ENCODE results near the gene PHF21B.

PHF21B gene

GRCh38 chr22:44942056-44942455 is 67.7 kb downstream of the PHF21B start:
- Histone ChIP-seq H3K27ac (ENCODE audit: low read length) (no peak overlapping the region), H3K36me3 (ENCODE audit: control insufficient read depth in 1 of 2, insufficient read depth in 2 of 2, low read length in 2 of 2) (no peaks in the 10 kb centered on the region), H3K4me1 (ENCODE audit: control insufficient read depth in 1 of 2, insufficient read depth in 2 of 2, low read length in 2 of 2) (no peaks in the 10 kb centered on the region), H3K9me3 (ENCODE audit: control insufficient read depth in 1 of 2, low read length in 2 of 2) (no peaks in the 10 kb centered on the region), H3K27me3 (ENCODE audit: low read depth, low read length) (no peaks in the 10 kb centered on the region), H3K4me3 (ENCODE audit: low read depth in 1 of 2, low read length in 2 of 2) (no peak overlapping the region)

- H3K4me1 ChIP-seq (ENCODE audit: control insufficient read depth in 1 of 2, insufficient read depth in 2 of 2, low read length in 2 of 2), result no peaks in the 10 kb centered on the region
- H3K27me3 ChIP-seq (ENCODE audit: low read depth, low read length), result no peaks in the 10 kb centered on the region
- no peaks in the 10 kb centered on the region for H3K36me3 ChIP-seq (ENCODE audit: control insufficient read depth in 1 of 2, insufficient read depth in 2 of 2, low read length in 2 of 2)
- no peak overlapping the region for H3K27ac ChIP-seq (ENCODE audit: low read length)
- no peaks in the 10 kb centered on the region for H3K9me3 ChIP-seq (ENCODE audit: control insufficient read depth in 1 of 2, low read length in 2 of 2)
- H3K4me3 ChIP-seq (ENCODE audit: low read depth in 1 of 2, low read length in 2 of 2), result no peak overlapping the region
Observed at GRCh38 chr22:44941207-44941606, 68.6 kb downstream of the PHF21B start.

DNA sequence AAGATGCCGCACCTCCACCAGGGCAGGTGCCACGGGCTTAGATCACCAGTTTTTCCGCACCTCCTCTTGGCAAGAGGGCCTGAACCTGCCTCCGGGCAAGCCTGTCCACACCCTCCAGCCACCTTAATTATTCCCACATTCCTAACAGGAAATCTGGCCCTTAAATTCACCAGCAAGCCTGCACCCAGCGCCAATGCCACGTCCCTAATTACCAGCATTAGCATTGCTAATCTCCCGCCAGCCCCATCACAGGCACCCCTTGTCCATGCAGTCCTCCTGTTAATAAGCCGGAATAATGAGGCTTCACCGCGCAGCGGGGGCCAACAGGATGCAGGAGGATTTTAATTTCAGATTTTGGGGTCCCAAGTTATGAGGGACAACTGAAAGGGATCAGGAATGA is 69.7 kb downstream of the PHF21B start:
- H3K9me3 ChIP-seq (ENCODE audit: control insufficient read depth in 1 of 2, low read length in 2 of 2), result no peaks in the 10 kb centered on the region
- no peak overlapping the region for H3K27ac ChIP-seq (ENCODE audit: low read length)
- no peaks in the 10 kb centered on the region for H3K36me3 ChIP-seq (ENCODE audit: control insufficient read depth in 1 of 2, insufficient read depth in 2 of 2, low read length in 2 of 2)
- H3K4me1 ChIP-seq (ENCODE audit: control insufficient read depth in 1 of 2, insufficient read depth in 2 of 2, low read length in 2 of 2), result no peaks in the 10 kb centered on the region
- no peak overlapping the region for H3K4me3 ChIP-seq (ENCODE audit: low read depth in 1 of 2, low read length in 2 of 2)
- H3K27me3 ChIP-seq (ENCODE audit: low read depth, low read length), result no peaks in the 10 kb centered on the region

DNA sequence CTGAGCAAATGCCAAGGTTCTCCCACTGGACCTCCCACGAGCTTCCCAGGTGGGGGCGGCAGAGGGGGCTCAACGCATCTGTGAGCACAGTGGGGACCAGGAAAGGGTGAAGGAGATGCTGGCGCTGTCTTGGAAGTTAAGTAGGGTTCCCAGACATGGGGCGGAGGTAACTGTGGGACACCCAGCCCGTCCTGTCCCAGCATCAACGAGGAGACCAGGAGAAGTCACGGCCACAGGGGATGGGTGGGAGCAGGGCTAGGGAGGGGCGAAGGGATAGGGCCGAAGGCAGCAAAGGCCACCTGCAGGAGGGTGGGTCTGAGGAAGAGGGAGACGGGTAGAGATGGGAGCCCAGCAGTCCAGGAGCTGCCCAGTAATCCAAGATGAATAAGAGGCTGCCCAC is 70.4 kb downstream of the PHF21B start:
- Histone ChIP-seq H3K27ac (ENCODE audit: low read length) (no peak overlapping the region), H3K4me1 (ENCODE audit: control insufficient read depth in 1 of 2, insufficient read depth in 2 of 2, low read length in 2 of 2) (no peaks in the 10 kb centered on the region), H3K36me3 (ENCODE audit: control insufficient read depth in 1 of 2, insufficient read depth in 2 of 2, low read length in 2 of 2) (no peaks in the 10 kb centered on the region), H3K9me3 (ENCODE audit: control insufficient read depth in 1 of 2, low read length in 2 of 2) (no peaks in the 10 kb centered on the region), H3K27me3 (ENCODE audit: low read depth, low read length) (no peaks in the 10 kb centered on the region), H3K4me3 (ENCODE audit: low read depth in 1 of 2, low read length in 2 of 2) (no peak overlapping the region)

DNA sequence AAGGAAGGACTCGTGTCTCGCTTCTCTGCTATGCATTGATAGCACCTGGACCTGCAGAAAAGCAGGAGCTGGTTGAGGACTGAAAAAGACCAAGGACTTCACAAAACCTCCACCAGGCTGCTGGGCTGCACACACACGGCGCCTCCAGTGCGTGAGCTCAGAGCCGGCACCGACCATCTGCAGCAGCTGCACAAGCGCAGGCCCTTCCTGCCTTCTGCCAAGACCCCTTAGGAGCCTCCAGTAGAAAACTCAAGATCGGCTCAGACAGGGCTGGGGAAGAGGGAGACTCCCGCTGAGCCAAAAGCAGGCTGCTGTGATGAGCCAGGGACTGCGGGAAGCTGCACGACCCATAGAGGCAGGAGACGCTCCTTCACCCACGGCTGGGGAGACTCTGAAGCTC is 70.9 kb downstream of the PHF21B start:
- H3K36me3 ChIP-seq (ENCODE audit: control insufficient read depth in 1 of 2, insufficient read depth in 2 of 2, low read length in 2 of 2), result no peaks in the 10 kb centered on the region
- H3K27ac ChIP-seq (ENCODE audit: low read length), result no peak overlapping the region
- H3K9me3 ChIP-seq (ENCODE audit: control insufficient read depth in 1 of 2, low read length in 2 of 2), result no peaks in the 10 kb centered on the region
- H3K4me3 ChIP-seq (ENCODE audit: low read depth in 1 of 2, low read length in 2 of 2), result no peak overlapping the region
- no peaks in the 10 kb centered on the region for H3K4me1 ChIP-seq (ENCODE audit: control insufficient read depth in 1 of 2, insufficient read depth in 2 of 2, low read length in 2 of 2)
- H3K27me3 ChIP-seq (ENCODE audit: low read depth, low read length), result no peaks in the 10 kb centered on the region

GRCh38 chr22:44937216-44937615 is 72.6 kb downstream of the PHF21B start:
- no peaks in the 10 kb centered on the region for H3K27me3 ChIP-seq (ENCODE audit: low read depth, low read length)
- no peaks in the 10 kb centered on the region for H3K4me1 ChIP-seq (ENCODE audit: control insufficient read depth in 1 of 2, insufficient read depth in 2 of 2, low read length in 2 of 2)
- no peaks in the 10 kb centered on the region for H3K36me3 ChIP-seq (ENCODE audit: control insufficient read depth in 1 of 2, insufficient read depth in 2 of 2, low read length in 2 of 2)
- H3K9me3 ChIP-seq (ENCODE audit: control insufficient read depth in 1 of 2, low read length in 2 of 2), result no peaks in the 10 kb centered on the region
- no peak overlapping the region for H3K27ac ChIP-seq (ENCODE audit: low read length)
- no peak overlapping the region for H3K4me3 ChIP-seq (ENCODE audit: low read depth in 1 of 2, low read length in 2 of 2)

DNA sequence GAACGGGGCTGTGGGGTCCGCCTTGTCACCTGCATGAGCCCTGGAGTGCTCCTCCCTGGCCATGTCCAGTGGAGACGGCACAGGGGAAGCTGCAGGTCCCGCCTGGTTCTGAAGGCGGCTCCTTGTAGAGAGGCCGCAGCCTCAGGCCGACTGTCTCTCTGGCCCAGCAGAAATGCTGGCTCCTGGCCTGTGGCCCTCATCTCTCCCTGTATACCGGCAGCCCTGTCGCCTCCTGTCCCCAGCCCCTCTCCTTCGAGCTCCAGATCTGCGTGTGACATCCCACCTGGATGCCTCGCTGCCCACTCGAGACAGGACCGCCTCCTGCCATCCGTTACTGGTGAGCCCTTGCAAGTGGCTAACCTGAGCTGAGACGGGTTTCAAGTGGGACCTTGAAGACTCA is 73.6 kb downstream of the PHF21B start:
- Histone ChIP-seq H3K4me3 (ENCODE audit: low read depth in 1 of 2, low read length in 2 of 2) (no peak overlapping the region), H3K4me1 (ENCODE audit: control insufficient read depth in 1 of 2, insufficient read depth in 2 of 2, low read length in 2 of 2) (peaks cover 0 to 7% of the 10 kb centered on the region in 2 donors), H3K36me3 (ENCODE audit: control insufficient read depth in 1 of 2, insufficient read depth in 2 of 2, low read length in 2 of 2) (no peaks in the 10 kb centered on the region), H3K27me3 (ENCODE audit: low read depth, low read length) (no peaks in the 10 kb centered on the region), H3K9me3 (ENCODE audit: control insufficient read depth in 1 of 2, low read length in 2 of 2) (no peaks in the 10 kb centered on the region), H3K27ac (ENCODE audit: low read length) (no peak overlapping the region)

DNA sequence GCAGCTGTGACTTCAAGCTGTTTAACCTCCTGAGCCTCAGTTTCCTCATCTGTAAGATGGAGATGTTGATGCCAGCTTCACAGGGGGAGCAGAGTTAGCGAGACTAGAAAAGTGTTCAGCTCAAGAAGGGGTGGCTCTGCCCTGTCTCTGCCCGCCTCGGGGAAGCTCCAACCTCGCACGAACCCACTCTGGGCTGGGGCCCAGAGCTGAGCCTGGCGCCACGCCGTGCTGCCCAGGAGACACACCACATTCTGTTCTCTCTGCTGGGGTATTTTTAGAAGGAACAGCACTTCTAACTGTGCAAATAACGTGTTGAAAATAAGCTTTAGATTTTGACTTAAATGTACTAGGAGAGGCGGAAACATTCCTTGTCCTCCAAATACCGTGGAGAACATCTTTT is 74.1 kb downstream of the PHF21B start:
- Histone ChIP-seq H3K4me1 (ENCODE audit: control insufficient read depth in 1 of 2, insufficient read depth in 2 of 2, low read length in 2 of 2) (peaks cover 0 to 7% of the 10 kb centered on the region in 2 donors), H3K4me3 (ENCODE audit: low read depth in 1 of 2, low read length in 2 of 2) (no peak overlapping the region), H3K36me3 (ENCODE audit: control insufficient read depth in 1 of 2, insufficient read depth in 2 of 2, low read length in 2 of 2) (no peaks in the 10 kb centered on the region), H3K27ac (ENCODE audit: low read length) (no peak overlapping the region), H3K9me3 (ENCODE audit: control insufficient read depth in 1 of 2, low read length in 2 of 2) (no peaks in the 10 kb centered on the region), H3K27me3 (ENCODE audit: low read depth, low read length) (no peaks in the 10 kb centered on the region)

DNA sequence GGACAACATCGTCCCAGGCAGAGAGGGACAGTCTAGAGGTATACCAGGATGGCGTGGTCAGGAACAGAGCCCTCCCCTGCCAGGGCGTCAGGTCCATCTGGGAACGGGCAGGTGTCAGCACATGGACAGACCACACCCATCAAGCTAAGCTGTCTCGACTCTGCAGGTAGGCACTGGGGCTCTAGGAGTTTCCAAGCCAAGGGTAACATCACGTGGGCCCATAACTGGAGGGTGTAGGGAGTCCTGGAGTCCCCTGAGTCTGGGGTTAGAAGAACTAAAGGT is 75.4 kb downstream of the PHF21B start:
- Histone ChIP-seq H3K9me3 (ENCODE audit: control insufficient read depth in 1 of 2, low read length in 2 of 2) (no peaks in the 10 kb centered on the region), H3K4me3 (ENCODE audit: low read depth in 1 of 2, low read length in 2 of 2) (no peak overlapping the region), H3K27me3 (ENCODE audit: low read depth, low read length) (no peaks in the 10 kb centered on the region), H3K36me3 (ENCODE audit: control insufficient read depth in 1 of 2, insufficient read depth in 2 of 2, low read length in 2 of 2) (no peaks in the 10 kb centered on the region), H3K4me1 (ENCODE audit: control insufficient read depth in 1 of 2, insufficient read depth in 2 of 2, low read length in 2 of 2) (peaks cover 0 to 7% of the 10 kb centered on the region in 2 donors), H3K27ac (ENCODE audit: low read length) (no peak overlapping the region)

DNA sequence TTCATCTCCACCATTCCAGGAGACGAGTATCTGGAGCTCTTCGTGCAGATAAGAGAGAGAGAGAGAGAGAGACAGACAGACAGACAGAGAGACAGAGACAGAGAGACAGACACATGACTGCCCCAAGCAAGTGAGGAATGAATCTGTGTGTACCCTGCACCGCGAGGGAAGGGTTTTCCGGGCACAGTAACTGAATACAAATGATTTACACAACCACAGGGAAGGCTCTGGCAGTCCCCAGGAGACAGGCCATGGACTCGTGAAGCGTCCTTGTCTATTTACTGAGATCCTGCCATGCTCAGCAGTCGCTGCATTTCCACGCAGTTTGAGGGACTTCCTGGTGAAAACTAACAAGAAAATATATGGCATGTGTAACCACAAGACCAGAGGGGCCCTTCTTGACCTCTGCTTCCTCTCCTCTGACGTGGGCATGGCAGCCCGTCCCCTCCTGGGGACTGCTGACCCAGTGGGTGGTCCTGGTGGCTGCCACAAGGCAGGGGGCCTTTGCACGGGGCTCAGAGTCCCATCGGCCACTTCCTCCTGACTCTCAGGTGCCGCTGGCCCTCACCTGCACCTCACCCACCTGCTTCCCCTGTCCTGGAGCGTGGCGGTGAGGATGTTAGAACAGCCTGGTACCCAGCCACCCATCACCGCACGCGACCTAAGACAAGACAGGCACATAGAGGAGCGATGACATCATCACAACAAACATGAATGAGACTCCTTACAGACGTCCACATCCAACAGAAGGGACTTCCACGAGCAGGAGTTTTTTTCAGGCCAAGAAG is 75.9 kb downstream of the PHF21B start:
- Histone ChIP-seq H3K9me3 (ENCODE audit: control insufficient read depth in 1 of 2, low read length in 2 of 2) (no peaks in the 10 kb centered on the region), H3K36me3 (ENCODE audit: control insufficient read depth in 1 of 2, insufficient read depth in 2 of 2, low read length in 2 of 2) (no peaks in the 10 kb centered on the region), H3K4me1 (ENCODE audit: control insufficient read depth in 1 of 2, insufficient read depth in 2 of 2, low read length in 2 of 2) (peaks cover 0 to 7% of the 10 kb centered on the region in 2 donors), H3K27me3 (ENCODE audit: low read depth, low read length) (no peaks in the 10 kb centered on the region), H3K4me3 (ENCODE audit: low read depth in 1 of 2, low read length in 2 of 2) (no peak overlapping the region), H3K27ac (ENCODE audit: low read length) (no peak overlapping the region)

GRCh38 chr22:44932493-44932892 is 77.3 kb downstream of the PHF21B start:
- H3K27ac ChIP-seq (ENCODE audit: low read length), result no peak overlapping the region
- H3K4me3 ChIP-seq (ENCODE audit: low read depth in 1 of 2, low read length in 2 of 2), result no peak overlapping the region
- H3K9me3 ChIP-seq (ENCODE audit: control insufficient read depth in 1 of 2, low read length in 2 of 2), result no peaks in the 10 kb centered on the region
- H3K27me3 ChIP-seq (ENCODE audit: low read depth, low read length), result no peaks in the 10 kb centered on the region
- H3K4me1 ChIP-seq (ENCODE audit: control insufficient read depth in 1 of 2, insufficient read depth in 2 of 2, low read length in 2 of 2), result peaks cover 0 to 7% of the 10 kb centered on the region in 2 donors
- no peaks in the 10 kb centered on the region for H3K36me3 ChIP-seq (ENCODE audit: control insufficient read depth in 1 of 2, insufficient read depth in 2 of 2, low read length in 2 of 2)

DNA sequence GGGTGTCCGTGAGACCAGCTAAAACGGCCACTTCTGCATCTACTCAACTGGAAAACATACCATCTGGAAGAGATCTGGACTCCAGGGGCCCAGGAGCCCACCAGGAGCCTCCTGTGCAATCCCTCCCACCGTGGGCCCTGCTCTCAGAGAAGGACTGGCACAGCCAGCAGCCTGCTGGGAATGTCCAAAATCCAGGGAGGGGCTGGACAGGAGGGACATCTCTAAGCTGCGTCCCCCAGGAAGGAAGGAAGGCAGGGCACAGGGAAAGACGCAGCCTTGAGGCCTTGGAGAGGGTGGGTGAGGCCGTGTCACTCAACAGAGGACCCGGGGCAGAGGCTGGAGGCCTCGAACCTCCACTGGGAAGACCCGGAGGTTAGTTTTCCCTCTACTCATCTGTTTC is 78.0 kb downstream of the PHF21B start:
- no peaks in the 10 kb centered on the region for H3K36me3 ChIP-seq (ENCODE audit: control insufficient read depth in 1 of 2, insufficient read depth in 2 of 2, low read length in 2 of 2)
- H3K9me3 ChIP-seq (ENCODE audit: control insufficient read depth in 1 of 2, low read length in 2 of 2), result no peaks in the 10 kb centered on the region
- no peak overlapping the region for H3K4me3 ChIP-seq (ENCODE audit: low read depth in 1 of 2, low read length in 2 of 2)
- H3K27me3 ChIP-seq (ENCODE audit: low read depth, low read length), result no peaks in the 10 kb centered on the region
- no peak overlapping the region for H3K27ac ChIP-seq (ENCODE audit: low read length)
- H3K4me1 ChIP-seq (ENCODE audit: control insufficient read depth in 1 of 2, insufficient read depth in 2 of 2, low read length in 2 of 2), result peaks cover 0 to 7% of the 10 kb centered on the region in 2 donors
